ENCODE data around the gene SSX5. TPM values are rescaled to one million over a fixed set of nuclear protein-coding genes. Genes with fewer than 3 reads are reported as not detected.
A peak's percentile ranks its signal among the peaks of the same experiment; 100 is the strongest.
"Not testable (repeated sequence)": the region's sequence is repeated elsewhere in the genome, so short reads cannot be mapped to it uniquely, and the experiment has no call there.

Gene SSX5
- total and polyA plus RNA-seq, 2 experiments from 2014 or later, result not detected

GRCh38 chrX:48142697-48143096, 53.9 kb downstream of the SSX5 start:
- not testable (repeated sequence) for H3K36me3 Mint-ChIP-seq (ENCODE audit: low read depth); ATAC-seq; H3K36me3 ChIP-seq (ENCODE audit: insufficient read depth); H4K20me1 ChIP-seq (replicated peaks; ENCODE audit: insufficient read depth); H3K4me1 Mint-ChIP-seq; H3K27ac Mint-ChIP-seq; H3F3A ChIP-seq (replicated peaks; ENCODE audit: low read depth); H3K27ac ChIP-seq (ENCODE audit: low read depth); H3K4me3 Mint-ChIP-seq; H3K79me2 ChIP-seq (replicated peaks; ENCODE audit: insufficient read depth); H2AFZ ChIP-seq; H3K4me1 ChIP-seq (ENCODE audit: insufficient read depth); H3K4me2 ChIP-seq; H3K4me3 ChIP-seq; H3K27me3 Mint-ChIP-seq (ENCODE audit: insufficient read depth, low read depth, poor library complexity); H3K9me2 ChIP-seq (ENCODE audit: insufficient read depth); H3K27me3 ChIP-seq (ENCODE audit: insufficient read depth); H3K9me3 Mint-ChIP-seq
- peak; percentile 1 for DNase-seq (ENCODE audit: low spot score)

GRCh38 chrX:48141810-48142508, 54.6 kb downstream of the SSX5 start:
- H3K4me2 ChIP-seq; H3K4me1 ChIP-seq (ENCODE audit: insufficient read depth); ATAC-seq; H3K9me3 Mint-ChIP-seq; H3K27ac Mint-ChIP-seq; H3K27ac ChIP-seq (ENCODE audit: low read depth); H3F3A ChIP-seq (replicated peaks; ENCODE audit: low read depth); H3K9me2 ChIP-seq (ENCODE audit: insufficient read depth); H4K20me1 ChIP-seq (replicated peaks; ENCODE audit: insufficient read depth); H3K79me2 ChIP-seq (replicated peaks; ENCODE audit: insufficient read depth); H3K27me3 Mint-ChIP-seq (ENCODE audit: insufficient read depth, low read depth, poor library complexity); H3K36me3 Mint-ChIP-seq (ENCODE audit: low read depth); H3K4me3 Mint-ChIP-seq; H3K27me3 ChIP-seq (ENCODE audit: insufficient read depth); DNase-seq (ENCODE audit: low spot score); H2AFZ ChIP-seq; H3K4me3 ChIP-seq; H3K4me1 Mint-ChIP-seq; H3K36me3 ChIP-seq (ENCODE audit: insufficient read depth): not testable (repeated sequence)

- H3K9me3 Mint-ChIP-seq; H3K4me1 ChIP-seq (ENCODE audit: insufficient read depth); H3K27me3 ChIP-seq (ENCODE audit: insufficient read depth); H3K79me2 ChIP-seq (replicated peaks; ENCODE audit: insufficient read depth); H3K4me3 Mint-ChIP-seq; DNase-seq (ENCODE audit: low spot score); H3F3A ChIP-seq (replicated peaks; ENCODE audit: low read depth); H4K20me1 ChIP-seq (replicated peaks; ENCODE audit: insufficient read depth); H3K27ac ChIP-seq (ENCODE audit: low read depth); H2AFZ ChIP-seq; H3K9me2 ChIP-seq (ENCODE audit: insufficient read depth); H3K36me3 Mint-ChIP-seq (ENCODE audit: low read depth); H3K4me1 Mint-ChIP-seq; H3K4me2 ChIP-seq; H3K27me3 Mint-ChIP-seq (ENCODE audit: insufficient read depth, low read depth, poor library complexity); ATAC-seq; H3K4me3 ChIP-seq; H3K36me3 ChIP-seq (ENCODE audit: insufficient read depth); H3K27ac Mint-ChIP-seq: not testable (repeated sequence)
These were observed 57.5 kb downstream of the SSX5 start for GRCh38 chrX:48139076-48139475.

Small RNAs within 50 kb of the gene (small RNA-seq; reads per million reads assigned to genes)
- not detected for gene AC245047.3 (ENCODE audit: low replicate concordance)
- not detected for gene AC245047.7 (ENCODE audit: low replicate concordance)
- gene RNA5SP503 (ENCODE audit: low replicate concordance), result not detected
- gene RNU6-707P (ENCODE audit: low replicate concordance), result not detected

Other genes with a start within 250 kb of the SSX5 start
- 7.1 TPM in 2 replicates for gene ZNF182, start 192.8 kb downstream of the SSX5 start, total RNA-seq (2014; rRNA removed; shearing (Covaris generic))
- gene ZNF182, start 192.8 kb downstream of the SSX5 start, polyA plus RNA-seq (2016; fragmentation: Nextera tagmentation; extraction: Ambion mirVana), result 4.1 and 6.2 TPM in 2 replicates
- gene SPACA5, start 189.8 kb downstream of the SSX5 start, total RNA-seq (2014; rRNA removed; shearing (Covaris generic)), result not detected in 2 replicates
- gene SPACA5, start 189.8 kb downstream of the SSX5 start, polyA plus RNA-seq (2016; fragmentation: Nextera tagmentation; extraction: Ambion mirVana), result not detected in 2 replicates
- gene ZNF630, start 125.2 kb downstream of the SSX5 start, total RNA-seq (2014; rRNA removed; shearing (Covaris generic)), result 1.6 and 2.2 TPM in 2 replicates
- 0.95 and 1.2 TPM in 2 replicates for gene ZNF630, start 125.2 kb downstream of the SSX5 start, polyA plus RNA-seq (2016; fragmentation: Nextera tagmentation; extraction: Ambion mirVana)
- gene SPACA5B, start 66.2 kb downstream of the SSX5 start, total RNA-seq (2014; rRNA removed; shearing (Covaris generic)), result not detected in 2 replicates
- not detected in 2 replicates for gene SPACA5B, start 66.2 kb downstream of the SSX5 start, polyA plus RNA-seq (2016; fragmentation: Nextera tagmentation; extraction: Ambion mirVana)
- gene SSX1, start 58.6 kb upstream of the SSX5 start, total RNA-seq (2014; rRNA removed; shearing (Covaris generic)), result not detected in 2 replicates
- not detected in 2 replicates for gene SSX1, start 58.6 kb upstream of the SSX5 start, polyA plus RNA-seq (2016; fragmentation: Nextera tagmentation; extraction: Ambion mirVana)
- not detected in 2 replicates for gene SSX3, start 159.9 kb upstream of the SSX5 start, total RNA-seq (2014; rRNA removed; shearing (Covaris generic))
- gene SSX3, start 159.9 kb upstream of the SSX5 start, polyA plus RNA-seq (2016; fragmentation: Nextera tagmentation; extraction: Ambion mirVana), result 0.28 TPM in 1 of 2 replicates, not detected in the other
- gene SSX4, start 186.7 kb upstream of the SSX5 start, total RNA-seq (2014; rRNA removed; shearing (Covaris generic)), result 0.19 TPM in 1 of 2 replicates, not detected in the other
- 0.47 and 0.48 TPM in 2 replicates for gene SSX4, start 186.7 kb upstream of the SSX5 start, polyA plus RNA-seq (2016; fragmentation: Nextera tagmentation; extraction: Ambion mirVana)
- gene SSX4B, start 215.2 kb upstream of the SSX5 start, total RNA-seq (2014; rRNA removed; shearing (Covaris generic)), result 0.19 TPM in 1 of 2 replicates, not detected in the other
- gene SSX4B, start 215.2 kb upstream of the SSX5 start, polyA plus RNA-seq (2016; fragmentation: Nextera tagmentation; extraction: Ambion mirVana), result 0.47 and 0.48 TPM in 2 replicates

All from GM23338 (cell line).